NCI-H146 (cell line): ENCODE measurements around the gene REEP1.
"Not testable (repeated sequence)": the region's sequence is repeated elsewhere in the genome, so short reads cannot be mapped to it uniquely, and the experiment has no call there.

Source experiments
- DNase-seq: peaks from one replicate; lab custom pipeline; 2025; lab: John Stamatoyannopoulos, UW

The REEP1 gene

GRCh38 chr2:86243950-86244733 lies 93.3 kb downstream of the REEP1 start:
- DNase-seq = no peak

GRCh38 chr2:86243272-86243671 lies 94.2 kb downstream of the REEP1 start:
- DNase-seq = no peak

GRCh38 chr2:86241611-86242010 lies 95.8 kb downstream of the REEP1 start:
- DNase-seq = no peak

- no peak for DNase-seq
These were observed 97.2 kb downstream of the REEP1 start for GRCh38 chr2:86240251-86240650.

- no peak for DNase-seq
These were observed 97.7 kb downstream of the REEP1 start for GRCh38 chr2:86239745-86240144.

GRCh38 chr2:86239326-86239725 lies 98.1 kb downstream of the REEP1 start:
- no peak for DNase-seq

GRCh38 chr2:86238354-86238753 lies 99.1 kb downstream of the REEP1 start:
- no peak for DNase-seq

GRCh38 chr2:86237172-86237571 lies 100.3 kb downstream of the REEP1 start:
- no peak for DNase-seq

- DNase-seq = no peak
These were observed 102.0 kb downstream of the REEP1 start for GRCh38 chr2:86235196-86235980.

GRCh38 chr2:86234563-86235131 lies 102.8 kb downstream of the REEP1 start:
- DNase-seq = no peak

GRCh38 chr2:86233436-86233835 lies 104.0 kb downstream of the REEP1 start:
- DNase-seq = no peak

GRCh38 chr2:86232910-86233309 lies 104.5 kb downstream of the REEP1 start:
- no peak for DNase-seq

GRCh38 chr2:86232373-86232784 lies 105.0 kb downstream of the REEP1 start:
- no peak for DNase-seq

- DNase-seq = no peak
These were observed 105.6 kb downstream of the REEP1 start for GRCh38 chr2:86231680-86232372.

- DNase-seq = no peak
These were observed 106.5 kb downstream of the REEP1 start for GRCh38 chr2:86230961-86231360.

- DNase-seq = no peak
These were observed 108.2 kb downstream of the REEP1 start for GRCh38 chr2:86229221-86229620.

GRCh38 chr2:86228574-86228973 lies 108.9 kb downstream of the REEP1 start:
- DNase-seq = not testable (repeated sequence)

GRCh38 chr2:86227685-86228084 lies 109.7 kb downstream of the REEP1 start:
- no peak for DNase-seq

- DNase-seq = no peak
These were observed 110.5 kb downstream of the REEP1 start for GRCh38 chr2:86226636-86227520.

GRCh38 chr2:86226070-86226469 lies 111.4 kb downstream of the REEP1 start:
- DNase-seq = no peak

- DNase-seq = no peak
These were observed 111.8 kb downstream of the REEP1 start for GRCh38 chr2:86225581-86225980.
